Endodermal cell (in vitro differentiated cells): ENCODE measurements around the gene DCD. TPM values are rescaled to one million over a fixed set of nuclear protein-coding genes. Genes with fewer than 3 reads are reported as not detected.

Experiments used
- DNase-seq: peaks from one replicate; pipeline ENCODE4 v3.0.0-alpha.2; 2017
- H3K27ac ChIP-seq: 2 replicates; pipeline ENCODE4 v1.5.1; 2013; ENCODE audit warnings: mild to moderate bottlenecking, low read depth, low read length, moderate library complexity
- H3K27me3 ChIP-seq: 2 replicates; pipeline ENCODE4 v1.6.1; 2013; ENCODE audit warnings: mild to moderate bottlenecking, low read length, moderate library complexity; ENCODE audit not compliant: insufficient read depth, control insufficient read depth, poor library complexity, severe bottlenecking
- H3K36me3 ChIP-seq: 2 replicates; pipeline ENCODE4 v1.7.0; 2013; ENCODE audit warnings: mild to moderate bottlenecking, low read length, moderate library complexity; ENCODE audit not compliant: control insufficient read depth, insufficient read depth
- H3K4me1 ChIP-seq: one replicate; pipeline ENCODE4 v1.7.0; 2013; ENCODE audit warnings: low read length; ENCODE audit not compliant: control insufficient read depth, insufficient read depth
- H3K4me3 ChIP-seq: 2 replicates; pipeline ENCODE4 v1.5.1; 2013; ENCODE audit warnings: mild to moderate bottlenecking, low read length, moderate library complexity
- H3K9ac ChIP-seq: 2 replicates; pipeline ENCODE4 v1.6.1; 2013; ENCODE audit warnings: mild to moderate bottlenecking, low read length, moderate library complexity; ENCODE audit not compliant: poor library complexity, severe bottlenecking; ENCODE audit errors: extremely low read depth
- H3K9me3 ChIP-seq: 2 replicates; pipeline ENCODE4 v1.6.1; 2013; ENCODE audit warnings: mild to moderate bottlenecking, low read length, moderate library complexity; ENCODE audit not compliant: control insufficient read depth
- H3K27ac Mint-ChIP-seq: 2 replicates; pipeline ENCODE4 v1.8.0; 2020; ENCODE audit warnings: mixed read lengths
- H3K27me3 Mint-ChIP-seq: 2 replicates; pipeline ENCODE4 v1.8.0; 2021; ENCODE audit warnings: mild to moderate bottlenecking, mixed read lengths; ENCODE audit not compliant: insufficient read depth
- H3K36me3 Mint-ChIP-seq: 2 replicates; pipeline ENCODE4 v1.8.0; 2020; ENCODE audit warnings: low read depth, mixed read lengths
- H3K4me1 Mint-ChIP-seq: 2 replicates; pipeline ENCODE4 v1.8.0; 2020; ENCODE audit warnings: mixed read lengths
- H3K4me3 Mint-ChIP-seq: 2 replicates; pipeline ENCODE4 v1.8.0; 2020; ENCODE audit warnings: mild to moderate bottlenecking, moderate library complexity, mixed read lengths
- H3K9me3 Mint-ChIP-seq: 2 replicates; pipeline ENCODE4 v1.8.0; 2020; ENCODE audit warnings: mild to moderate bottlenecking, mixed read lengths
- WGBS, 2 experiments: methylation state at CpG; one replicate each; pipeline versions ENCODE4 v1.1.5 to v1.1.7; 2013; ENCODE audit warnings: missing lambda C conversion rate in 2 of 2, mixed read lengths in 1 of 2; ENCODE audit not compliant: insufficient coverage in 1 of 2, insufficient read length in 1 of 2; 5-methylcytosine and 5-hydroxymethylcytosine counted together
- total RNA-seq, 2 donors: library from RNA; stranded (reverse); fragmentation: NEBNext Ultra II Directional in 1 of 2; extraction: Animal tissue kit (Norgen Biotek cat#: 25700) in 1 of 2; gene quantifications; 2 replicates in 1 of 2; 3 replicates in 1 of 2; pipeline ENCODE4 v1.2.1, GENCODE V29; 2021
- TF ChIP-seq, protein P1 (sequence below): fragments of 200-600 bp; sonication (generic); conservative IDR thresholded peaks from 2 replicates; pipeline ENCODE4 v1.5.0; 2021; ENCODE audit warnings: antibody characterized with exemption, mild to moderate bottlenecking

The DCD gene
- total RNA-seq, 2 donors from 2014 or later = not detected

GRCh38 chr12:54612225-54612750, 35.9 kb downstream of the DCD start:
- Histone ChIP-seq H3K4me3 (no peak overlapping the region), H3K9ac (no peak overlapping the region), H3K27ac (no peak overlapping the region), H3K36me3 (no peaks in the 10 kb centered on the region), H3K9me3 (no peaks in the 10 kb centered on the region), H3K27me3 (peaks cover 87% of the 10 kb centered on the region), H3K4me1 (peaks cover 8% of the 10 kb centered on the region)
- H3K4me1 Mint-ChIP-seq = peaks cover 12% of the 10 kb centered on the region
- TF ChIP-seq, protein P1, sequence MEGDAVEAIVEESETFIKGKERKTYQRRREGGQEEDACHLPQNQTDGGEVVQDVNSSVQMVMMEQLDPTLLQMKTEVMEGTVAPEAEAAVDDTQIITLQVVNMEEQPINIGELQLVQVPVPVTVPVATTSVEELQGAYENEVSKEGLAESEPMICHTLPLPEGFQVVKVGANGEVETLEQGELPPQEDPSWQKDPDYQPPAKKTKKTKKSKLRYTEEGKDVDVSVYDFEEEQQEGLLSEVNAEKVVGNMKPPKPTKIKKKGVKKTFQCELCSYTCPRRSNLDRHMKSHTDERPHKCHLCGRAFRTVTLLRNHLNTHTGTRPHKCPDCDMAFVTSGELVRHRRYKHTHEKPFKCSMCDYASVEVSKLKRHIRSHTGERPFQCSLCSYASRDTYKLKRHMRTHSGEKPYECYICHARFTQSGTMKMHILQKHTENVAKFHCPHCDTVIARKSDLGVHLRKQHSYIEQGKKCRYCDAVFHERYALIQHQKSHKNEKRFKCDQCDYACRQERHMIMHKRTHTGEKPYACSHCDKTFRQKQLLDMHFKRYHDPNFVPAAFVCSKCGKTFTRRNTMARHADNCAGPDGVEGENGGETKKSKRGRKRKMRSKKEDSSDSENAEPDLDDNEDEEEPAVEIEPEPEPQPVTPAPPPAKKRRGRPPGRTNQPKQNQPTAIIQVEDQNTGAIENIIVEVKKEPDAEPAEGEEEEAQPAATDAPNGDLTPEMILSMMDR = no peak
- H3K27me3 Mint-ChIP-seq = peaks cover 100% of the 10 kb centered on the region
- no peak overlapping the region for H3K4me3 Mint-ChIP-seq
- H3K36me3 Mint-ChIP-seq = no peaks in the 10 kb centered on the region
- no peaks in the 10 kb centered on the region for H3K9me3 Mint-ChIP-seq
- 100% methylated on average over 1 of the region's 1 CpG for WGBS, 2 experiments
- no peak for DNase-seq
- H3K27ac Mint-ChIP-seq = no peak overlapping the region

DNA sequence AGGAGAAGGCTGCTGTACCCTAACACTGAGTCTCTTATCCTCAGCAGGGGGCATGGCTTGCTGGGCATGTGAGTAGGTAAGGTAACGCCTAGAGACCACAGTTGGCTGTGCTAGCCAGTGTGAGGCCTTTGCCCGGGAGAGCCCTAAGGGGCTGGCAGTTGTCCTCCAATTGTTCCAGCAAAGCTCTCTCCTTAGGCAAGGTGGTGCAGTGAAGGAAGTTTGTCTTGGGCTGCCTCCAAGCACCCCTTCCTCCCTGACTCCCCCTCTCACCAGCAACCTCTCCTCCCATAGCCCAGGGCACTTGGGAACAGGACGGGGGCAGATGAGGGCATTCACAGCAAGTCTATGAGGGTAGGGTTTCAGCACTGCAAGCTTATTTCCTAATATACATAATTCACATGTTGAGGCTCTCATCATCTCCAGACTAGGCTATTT, 36.4 kb downstream of the DCD start:
- Histone ChIP-seq H3K36me3 (no peaks in the 10 kb centered on the region), H3K9ac (no peak overlapping the region), H3K27ac (no peak overlapping the region), H3K9me3 (no peaks in the 10 kb centered on the region), H3K4me1 (peaks cover 8% of the 10 kb centered on the region), H3K4me3 (no peak overlapping the region), H3K27me3 (peaks cover 87% of the 10 kb centered on the region)
- TF ChIP-seq, protein P1 = no peak
- Mint-ChIP-seq H3K4me3 (no peak overlapping the region), H3K36me3 (no peaks in the 10 kb centered on the region), H3K27me3 (peaks cover 100% of the 10 kb centered on the region), H3K9me3 (no peaks in the 10 kb centered on the region), H3K4me1 (peaks cover 12% of the 10 kb centered on the region), H3K27ac (no peak overlapping the region)
- WGBS, 2 experiments = 92 to 100% methylated on average over 3 of the region's 3 CpGs
- DNase-seq = peak; percentile 46

DNA sequence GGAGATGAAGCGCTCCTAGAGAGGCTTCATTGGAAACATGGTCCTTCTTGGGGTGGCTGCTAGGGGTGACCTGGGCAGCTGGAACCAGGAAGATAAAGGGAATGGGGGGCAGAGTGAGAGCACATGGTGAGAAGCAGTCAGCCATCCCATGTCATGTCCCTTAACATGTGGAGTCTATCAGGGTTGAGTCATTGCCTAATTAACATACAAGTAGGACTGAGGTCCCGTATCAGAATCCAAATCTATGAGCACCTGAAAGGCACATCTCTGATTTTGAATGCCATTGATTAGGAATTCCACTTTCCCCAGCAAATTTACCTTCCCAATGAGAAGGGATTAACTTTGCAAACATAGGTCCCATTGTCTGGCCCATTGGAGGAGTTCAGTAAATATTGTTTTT, 39.4 kb downstream of the DCD start:
- Mint-ChIP-seq H3K4me3 (no peak overlapping the region), H3K4me1 (peaks cover 12% of the 10 kb centered on the region), H3K36me3 (no peaks in the 10 kb centered on the region), H3K27me3 (peaks cover 75% of the 10 kb centered on the region), H3K27ac (no peak overlapping the region), H3K9me3 (no peaks in the 10 kb centered on the region)
- Histone ChIP-seq H3K9me3 (no peaks in the 10 kb centered on the region), H3K9ac (no peak overlapping the region), H3K36me3 (no peaks in the 10 kb centered on the region), H3K4me1 (peaks cover 8% of the 10 kb centered on the region), H3K4me3 (no peak overlapping the region), H3K27me3 (peaks cover 58% of the 10 kb centered on the region), H3K27ac (no peak overlapping the region)
- 75 to 95% methylated on average over 1 to 2 of the region's 2 CpGs for WGBS, 2 experiments
- no peak for DNase-seq
- TF ChIP-seq, protein P1 = no peak
